ENCODE results near the gene EFNA2. TPM values are rescaled to one million over a fixed set of nuclear protein-coding genes. Genes with fewer than 3 reads are reported as not detected.
A peak's percentile ranks its signal among the peaks of the same experiment; 100 is the strongest.

The EFNA2 gene
- polyA plus RNA-seq, 3 donors, result not detected

- Mint-ChIP-seq H3K4me3 (peak overlapping the region in 1 of 2 donors; percentile 65), H3K27me3 (ENCODE audit: low read depth in 3 of 3) (no peaks in the 10 kb centered on the region), H3K9me3 (peaks cover 0 to 2% (median 0%) of the 10 kb centered on the region in 7 donors), H3K4me1 (peaks cover 39% of the 10 kb centered on the region), H3K36me3 (peaks cover 37 to 61% of the 10 kb centered on the region in 2 donors), H3K27ac (peak overlapping the region in 6 of 7 donors; percentile 54 to 85 (median 80))
- TF ChIP-seq CTCF (IDR thresholded peaks at IDR 0.05), result no peak
- peak overlapping the region in 1 of 2 donors; percentile 89 for H3K27ac ChIP-seq (ENCODE audit: low read depth in 1 of 2, low read length in 2 of 2)
- no peak overlapping the region for H3K4me2 ChIP-seq (replicated peaks; ENCODE audit: extremely low read depth, low read length, poor library complexity, severe bottlenecking)
- H3K36me3 ChIP-seq (replicated peaks in 1 of 2; ENCODE audit: control insufficient read depth in 1 of 2, insufficient read depth in 2 of 2, low read length in 2 of 2), result peaks cover 39 to 42% of the 10 kb centered on the region in 2 donors
- H3K4me3 ChIP-seq (replicated peaks in 1 of 3; ENCODE audit: low read depth in 2 of 3, low read length in 3 of 3), result no peak overlapping the region
- peaks cover 41 to 50% of the 10 kb centered on the region in 2 donors for H3K4me1 ChIP-seq (ENCODE audit: control insufficient read depth in 1 of 2, insufficient read depth in 2 of 2, low read length in 2 of 2)
- WGBS (ENCODE audit: insufficient coverage), result 98% methylated on average over 9 of the region's 15 CpGs
- intact Hi-C loops (cut with micrococcal nuclease), result loop anchor here (5.0 kb wide), 2 partner anchors 80 to 105 kb away; partner anchors contain the start of gene NDUFS7 (in 2 of the 2)
- H3K9ac ChIP-seq (ENCODE audit: insufficient read depth, low read length, poor library complexity, severe bottlenecking), result no peak overlapping the region
- peaks cover 53% of the 10 kb centered on the region for H4K20me1 ChIP-seq (ENCODE audit: insufficient read depth, low read length)
- no peaks in the 10 kb centered on the region for H3K9me3 ChIP-seq (replicated peaks in 1 of 2; ENCODE audit: control insufficient read depth in 1 of 2, insufficient read depth in 1 of 2, low read length in 2 of 2)
- DNase-seq, result no peak
- peaks cover 42% of the 10 kb centered on the region for H3K79me2 ChIP-seq (ENCODE audit: insufficient read depth, low read length)
- H2AFZ ChIP-seq (ENCODE audit: insufficient read depth, low read depth, low read length, poor library complexity, severe bottlenecking), result no peak overlapping the region
- H3K27me3 ChIP-seq (ENCODE audit: control insufficient read depth in 2 of 2, insufficient read depth in 2 of 2, low read length in 2 of 2), result no peaks in the 10 kb centered on the region
Observed at GRCh38 chr19:1277061-1277460, 8.6 kb upstream of the EFNA2 start.

GRCh38 chr19:1278074-1278473 lies 7.6 kb upstream of the EFNA2 start:
- H3K4me3 Mint-ChIP-seq, result no peak overlapping the region
- no peak overlapping the region for H3K4me2 ChIP-seq (replicated peaks; ENCODE audit: extremely low read depth, low read length, poor library complexity, severe bottlenecking)
- peaks cover 31% of the 10 kb centered on the region for H3K79me2 ChIP-seq (ENCODE audit: insufficient read depth, low read length)
- no peak for DNase-seq
- peaks cover 29% of the 10 kb centered on the region for H3K4me1 Mint-ChIP-seq
- H3K27ac Mint-ChIP-seq, result peak overlapping the region in 2 of 7 donors; percentile 26 to 66
- H3K9me3 ChIP-seq (replicated peaks in 1 of 2; ENCODE audit: control insufficient read depth in 1 of 2, insufficient read depth in 1 of 2, low read length in 2 of 2), result no peaks in the 10 kb centered on the region
- intact Hi-C loops (cut with micrococcal nuclease), result loop anchor here (5.0 kb wide), 2 partner anchors 79 to 104 kb away; partner anchors contain the start of gene NDUFS7 (in 2 of the 2)
- H3K4me1 ChIP-seq (ENCODE audit: control insufficient read depth in 1 of 2, insufficient read depth in 2 of 2, low read length in 2 of 2), result peaks cover 31 to 39% of the 10 kb centered on the region in 2 donors
- TF ChIP-seq CTCF (IDR thresholded peaks at IDR 0.05), result no peak
- peaks cover 29 to 32% of the 10 kb centered on the region in 2 donors for H3K36me3 ChIP-seq (replicated peaks in 1 of 2; ENCODE audit: control insufficient read depth in 1 of 2, insufficient read depth in 2 of 2, low read length in 2 of 2)
- H4K20me1 ChIP-seq (ENCODE audit: insufficient read depth, low read length), result peaks cover 43% of the 10 kb centered on the region
- peaks cover 0 to 4% (median 0%) of the 10 kb centered on the region in 7 donors for H3K9me3 Mint-ChIP-seq
- H3K36me3 Mint-ChIP-seq, result peaks cover 28 to 51% of the 10 kb centered on the region in 2 donors
- 85% methylated on average over 11 of the region's 12 CpGs for WGBS (ENCODE audit: insufficient coverage)
- peaks cover 2 to 5% (median 3%) of the 10 kb centered on the region in 3 donors for H3K27me3 Mint-ChIP-seq (ENCODE audit: low read depth in 3 of 3)
- no peak overlapping the region for H3K9ac ChIP-seq (ENCODE audit: insufficient read depth, low read length, poor library complexity, severe bottlenecking)
- H3K27ac ChIP-seq (ENCODE audit: low read depth in 1 of 2, low read length in 2 of 2), result no peak overlapping the region
- H2AFZ ChIP-seq (ENCODE audit: insufficient read depth, low read depth, low read length, poor library complexity, severe bottlenecking), result no peak overlapping the region
- peaks cover 0 to under 1% of the 10 kb centered on the region in 2 donors for H3K27me3 ChIP-seq (ENCODE audit: control insufficient read depth in 2 of 2, insufficient read depth in 2 of 2, low read length in 2 of 2)
- no peak overlapping the region for H3K4me3 ChIP-seq (replicated peaks in 1 of 3; ENCODE audit: low read depth in 2 of 3, low read length in 3 of 3)

Data from CD14-positive monocyte (primary cell).